Subcutaneous adipose tissue (tissue), 4 donors: Measurements from ENCODE around the gene GOLGA1. TPM values are rescaled to one million over a fixed set of nuclear protein-coding genes. Genes with fewer than 3 reads are reported as not detected.

ENCODE experiments used
- CTCF ChIP-seq: fragments of 450-650 bp; IDR thresholded peaks from one replicate; pipeline ENCODE4 v1.5.1; 2016; ENCODE audit warnings: low read depth, mild to moderate bottlenecking, control low read depth, antibody characterized with exemption, moderate library complexity
- total RNA-seq, 4 donors: library from RNA; depleted of rRNA; stranded (reverse); fragments of >200 nt; gene quantifications; one replicate each; pipeline ENCODE4 v1.1.0, GENCODE V29; 2016

Gene GOLGA1
- total RNA-seq, 4 donors from 2014 or later, result 15.1 to 26.0 (median 21.5) TPM

- no peak for TF ChIP-seq CTCF
Measured at GRCh38 chr9:124949387-124949786, 8.5 kb upstream of the GOLGA1 start.

GRCh38 chr9:124947727-124948391 lies 7.0 kb upstream of the GOLGA1 start:
- no peak for TF ChIP-seq CTCF

DNA sequence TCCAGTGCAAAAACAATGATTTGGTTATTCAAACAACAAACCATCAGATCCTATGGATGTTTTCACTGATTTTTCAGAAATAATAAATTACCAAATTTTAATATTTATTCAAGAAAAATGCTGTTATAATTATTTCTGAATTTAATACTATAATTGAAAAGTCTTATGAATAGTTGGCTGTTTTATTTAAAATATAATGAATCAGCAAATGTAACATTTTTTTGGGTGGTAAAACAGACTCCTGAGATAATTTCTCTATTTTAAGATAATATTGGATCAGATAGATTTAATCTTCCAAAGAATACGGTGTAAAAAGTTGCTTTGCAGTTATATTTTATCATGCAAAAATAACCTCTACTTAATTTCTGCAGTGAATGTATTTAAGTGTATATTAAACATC lies 5.3 kb upstream of the GOLGA1 start:
- no peak for TF ChIP-seq CTCF

- TF ChIP-seq CTCF, result no peak
Measured at GRCh38 chr9:124941679-124942561, 1.0 kb upstream of the GOLGA1 start.

- no peak for TF ChIP-seq CTCF
Measured at GRCh38 chr9:124940521-124940893, 376 bp downstream of the GOLGA1 start.

DNA sequence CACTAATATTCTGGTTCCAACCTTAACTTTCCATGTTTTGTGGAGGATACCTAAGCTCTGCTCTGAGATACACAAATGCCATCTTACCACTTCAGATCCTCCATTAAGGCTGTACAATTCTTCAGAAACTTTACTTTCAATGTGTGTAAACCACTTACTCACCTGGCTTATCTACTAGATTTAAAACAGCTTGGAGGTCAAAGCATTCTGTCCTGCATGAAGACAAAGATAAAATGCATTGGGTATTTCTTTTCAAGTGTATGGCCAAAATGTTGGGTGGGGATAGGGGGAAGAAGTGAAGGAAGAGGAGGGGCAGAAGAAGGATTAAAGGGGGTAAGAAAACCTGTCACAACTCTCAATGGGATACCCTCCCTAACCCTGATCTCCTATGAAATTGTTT lies 939 bp downstream of the GOLGA1 start:
- no peak for TF ChIP-seq CTCF

DNA sequence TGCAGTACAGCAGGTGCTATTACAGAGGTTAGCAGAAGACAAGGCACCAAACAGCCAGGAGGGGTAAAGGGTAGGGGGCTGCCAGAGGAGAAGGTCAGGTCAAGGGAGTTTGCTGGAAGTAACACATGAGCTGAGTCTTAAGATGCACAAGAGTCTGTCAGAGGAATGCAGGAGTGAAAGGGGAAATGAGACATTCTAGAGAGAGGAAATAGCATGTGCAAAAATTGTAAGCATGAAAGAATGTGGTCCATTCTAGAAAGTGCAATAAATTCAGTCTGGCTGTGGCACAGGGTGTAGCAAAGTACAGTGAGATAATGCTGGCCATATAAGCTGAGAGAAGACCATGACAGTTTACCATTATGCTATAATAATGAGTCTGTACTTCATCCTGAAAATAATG lies 6.6 kb downstream of the GOLGA1 start:
- no peak for TF ChIP-seq CTCF
